ENCODE results near the gene KLHL14.
A peak's percentile ranks its signal among the peaks of the same experiment; 100 is the strongest.

The KLHL14 gene

DNA sequence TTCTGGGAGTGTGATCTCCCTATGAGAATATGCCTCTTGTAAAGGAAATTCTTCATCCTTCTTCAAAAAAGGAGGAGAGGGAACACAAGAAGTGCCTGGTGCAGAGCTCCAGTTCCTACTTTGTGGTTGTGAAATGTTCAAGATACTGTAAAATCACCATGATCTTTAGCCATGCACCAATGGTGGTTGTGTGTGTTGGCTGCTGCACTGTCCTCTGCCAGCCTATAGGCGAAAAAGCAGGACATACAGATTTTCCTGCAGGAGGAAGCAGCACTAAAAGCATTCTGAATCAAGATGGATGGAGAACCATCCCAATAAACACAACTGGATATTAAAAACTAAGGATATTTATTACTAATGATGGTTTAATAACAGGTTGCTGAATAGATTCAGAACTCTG, 6.2 kb upstream of the KLHL14 start:
- DNase-seq (ENCODE audit: low read depth): no peak
- TF ChIP-seq, protein P1, sequence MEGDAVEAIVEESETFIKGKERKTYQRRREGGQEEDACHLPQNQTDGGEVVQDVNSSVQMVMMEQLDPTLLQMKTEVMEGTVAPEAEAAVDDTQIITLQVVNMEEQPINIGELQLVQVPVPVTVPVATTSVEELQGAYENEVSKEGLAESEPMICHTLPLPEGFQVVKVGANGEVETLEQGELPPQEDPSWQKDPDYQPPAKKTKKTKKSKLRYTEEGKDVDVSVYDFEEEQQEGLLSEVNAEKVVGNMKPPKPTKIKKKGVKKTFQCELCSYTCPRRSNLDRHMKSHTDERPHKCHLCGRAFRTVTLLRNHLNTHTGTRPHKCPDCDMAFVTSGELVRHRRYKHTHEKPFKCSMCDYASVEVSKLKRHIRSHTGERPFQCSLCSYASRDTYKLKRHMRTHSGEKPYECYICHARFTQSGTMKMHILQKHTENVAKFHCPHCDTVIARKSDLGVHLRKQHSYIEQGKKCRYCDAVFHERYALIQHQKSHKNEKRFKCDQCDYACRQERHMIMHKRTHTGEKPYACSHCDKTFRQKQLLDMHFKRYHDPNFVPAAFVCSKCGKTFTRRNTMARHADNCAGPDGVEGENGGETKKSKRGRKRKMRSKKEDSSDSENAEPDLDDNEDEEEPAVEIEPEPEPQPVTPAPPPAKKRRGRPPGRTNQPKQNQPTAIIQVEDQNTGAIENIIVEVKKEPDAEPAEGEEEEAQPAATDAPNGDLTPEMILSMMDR (conservative IDR thresholded peaks at IDR 0.05; ENCODE audit: control insufficient read depth, insufficient read depth, low read depth, low read length): no peak
- H3K4me3 ChIP-seq (ENCODE audit: control insufficient read depth, low read depth, low read length): no peak overlapping the region

DNA sequence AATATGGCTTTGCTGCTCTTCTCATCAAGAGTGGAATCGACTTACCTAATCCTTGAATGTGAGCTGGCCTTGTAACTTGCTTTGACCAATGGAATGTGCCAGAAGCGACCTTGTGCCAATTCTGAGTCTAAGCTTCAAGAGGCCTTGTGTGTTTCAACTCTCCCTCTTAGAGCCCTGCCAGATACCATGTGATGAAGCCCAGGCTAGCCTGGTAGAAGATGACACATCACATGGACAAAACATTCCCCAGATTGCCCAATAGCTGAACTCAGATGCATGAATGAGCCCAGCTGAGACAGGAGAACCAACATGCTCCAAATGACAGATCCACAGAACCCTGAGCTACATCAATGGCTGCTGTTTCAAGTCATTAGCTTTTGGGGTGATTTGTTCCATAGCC, 4.2 kb upstream of the KLHL14 start:
- DNase-seq (ENCODE audit: low read depth): peak; percentile 48
- TF ChIP-seq, protein P1 (conservative IDR thresholded peaks at IDR 0.05; ENCODE audit: control insufficient read depth, insufficient read depth, low read depth, low read length): no peak

DNA sequence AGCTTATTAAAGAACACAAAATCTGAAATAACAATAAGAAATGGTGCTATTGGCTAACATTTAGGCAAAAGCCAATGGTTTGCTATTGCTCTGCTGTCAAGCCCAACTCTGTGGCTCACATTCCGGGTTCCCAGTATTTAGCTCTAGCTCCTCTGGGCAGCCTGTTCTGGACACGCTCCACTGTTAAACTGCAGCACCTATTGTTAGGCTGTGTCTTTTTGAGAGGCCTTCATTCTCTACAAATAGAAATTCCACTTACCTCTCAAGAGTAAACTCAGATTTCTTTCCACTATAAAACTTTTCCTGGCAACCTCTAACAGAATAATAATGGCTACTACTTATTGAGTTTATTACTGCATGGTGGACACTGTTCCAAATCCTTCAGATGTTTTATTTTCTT, 3.7 kb upstream of the KLHL14 start:
- H3K4me3 ChIP-seq (ENCODE audit: control insufficient read depth, low read depth, low read length): no peak overlapping the region
- no peak for DNase-seq (ENCODE audit: low read depth)

More for the DNA sequence above, 4.2 kb upstream of the KLHL14 start:
- H3K4me3 ChIP-seq (ENCODE audit: control insufficient read depth, low read depth, low read length): no peak overlapping the region

DNA sequence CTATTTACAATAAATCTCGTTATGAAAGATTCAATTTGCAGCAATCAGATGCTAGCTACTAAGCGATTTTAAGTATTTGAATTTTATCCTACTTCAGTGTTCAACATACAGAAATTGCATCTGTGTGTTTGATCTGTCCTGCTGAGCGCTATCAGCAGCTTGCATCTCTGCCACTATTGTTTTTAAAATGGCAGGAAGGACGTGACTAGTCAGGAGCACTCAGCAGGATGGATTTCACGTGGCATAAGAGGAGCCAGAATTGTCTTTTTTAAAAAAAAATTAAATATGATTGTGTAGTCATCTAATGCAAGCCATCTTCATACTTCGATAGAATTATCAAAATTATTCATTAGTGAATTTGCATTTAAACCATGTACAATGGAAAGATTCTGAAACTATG, 2.8 kb upstream of the KLHL14 start:
- DNase-seq (ENCODE audit: low read depth): no peak
- TF ChIP-seq, protein P1 (conservative IDR thresholded peaks at IDR 0.05; ENCODE audit: control insufficient read depth, insufficient read depth, low read depth, low read length): no peak
- H3K4me3 ChIP-seq (ENCODE audit: control insufficient read depth, low read depth, low read length): no peak overlapping the region

More for the DNA sequence above, 3.7 kb upstream of the KLHL14 start:
- TF ChIP-seq, protein P1 (conservative IDR thresholded peaks at IDR 0.05; ENCODE audit: control insufficient read depth, insufficient read depth, low read depth, low read length): no peak

DNA sequence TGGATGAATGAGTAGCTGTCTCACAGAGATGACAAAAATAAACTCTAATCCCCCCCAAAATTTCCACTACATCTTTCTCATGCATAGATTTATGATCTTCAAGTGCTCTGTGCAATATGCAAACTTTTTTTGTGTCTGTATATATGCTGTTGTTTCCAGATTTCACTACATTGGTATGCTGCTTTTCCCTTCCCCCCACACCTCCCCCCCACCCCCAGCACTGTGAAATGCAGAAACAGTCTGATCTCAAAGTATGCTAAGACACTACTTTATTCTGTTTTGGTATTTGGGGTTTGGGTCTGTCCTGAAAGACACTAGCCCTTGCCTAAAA, 524 bp upstream of the KLHL14 start:
- TF ChIP-seq, protein P1 (conservative IDR thresholded peaks at IDR 0.05; ENCODE audit: control insufficient read depth, insufficient read depth, low read depth, low read length): no peak
- DNase-seq (ENCODE audit: low read depth): no peak
- no peak overlapping the region for H3K4me3 ChIP-seq (ENCODE audit: control insufficient read depth, low read depth, low read length)

DNA sequence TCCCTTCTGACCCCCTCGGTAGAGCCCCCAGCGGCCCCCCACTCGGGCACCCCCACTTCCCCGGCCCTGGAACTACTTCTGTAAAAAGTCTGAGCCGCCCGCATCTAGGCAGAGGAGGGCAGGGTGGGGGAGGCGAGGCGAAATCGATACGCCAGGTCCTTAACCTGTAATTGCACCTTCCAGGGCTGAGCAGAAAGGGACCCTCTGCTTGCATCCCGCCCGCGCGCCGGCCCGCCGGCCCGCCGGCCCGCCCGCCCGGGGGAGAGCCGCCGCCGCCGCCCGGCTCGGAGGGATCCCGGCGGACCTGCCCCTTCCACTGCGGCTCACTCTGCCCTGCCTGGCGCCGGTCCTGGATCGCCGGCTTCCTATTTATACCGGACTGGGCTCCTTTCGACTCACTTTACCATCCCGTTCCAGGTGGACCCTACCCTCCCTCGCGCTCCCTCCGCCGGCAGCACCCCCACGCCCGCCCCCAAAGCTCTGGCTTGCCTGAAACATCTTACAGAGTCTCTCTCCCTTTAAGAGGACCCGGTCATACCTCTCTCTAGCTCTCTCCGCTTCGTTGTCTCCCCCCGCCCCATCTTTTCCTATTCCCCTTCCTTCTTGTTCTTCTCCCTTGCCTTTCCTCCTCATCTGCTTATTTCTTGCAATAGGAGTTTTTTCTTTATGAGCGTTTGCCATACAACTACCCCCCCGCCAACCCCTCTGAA, 797 bp downstream of the KLHL14 start:
- DNase-seq (ENCODE audit: low read depth): no peak
- TF ChIP-seq, protein P1 (conservative IDR thresholded peaks at IDR 0.05; ENCODE audit: control insufficient read depth, insufficient read depth, low read depth, low read length): no peak

More for the DNA sequence above, 797 bp downstream of the KLHL14 start:
- H3K4me3 ChIP-seq (ENCODE audit: control insufficient read depth, low read depth, low read length): peak overlapping the region; percentile 4
